Naive thymus-derived CD8-positive, alpha-beta T cell (primary cell): ENCODE results near the gene SYTL1. TPM values are rescaled to one million over a fixed set of nuclear protein-coding genes. Genes with fewer than 3 reads are reported as not detected.

ENCODE experiments used
- ATAC-seq, 2 donors: fragments of 150-1000 bp; cut with Tn5 transposase in 1 of 2; sonication (Bioruptor Pico), chemical (Tn5 transposase) in 1 of 2; 1 replicate in 1 of 2; 2 replicates in 1 of 2; pipeline ENCODE4 v1.10.0; 2021; ENCODE audit warnings: mild to moderate bottlenecking in 2 of 2, moderate library complexity in 2 of 2
- POLR2A ChIA-PET: fragments of 350-600 bp; sonication (Branson Sonifier 250); formaldehyde crosslinking; loops from one replicate; lab custom pipeline; 2021; ENCODE audit warnings: antibody characterized with exemption; lab: Charles Lee
- DNase-seq, 10 donors: peaks; one replicate each; pipeline versions ENCODE4 v3.0.0 to v3.0.0-alpha.2; 2020 to 2022
- H3K27ac Mint-ChIP-seq, 10 donors: one replicate each; pipeline ENCODE4 v1.8.0; 2020 to 2022; ENCODE audit warnings: mild to moderate bottlenecking in 10 of 10, mixed read lengths in 10 of 10, moderate library complexity in 4 of 10, inconsistent platforms in 1 of 10
- H3K27me3 Mint-ChIP-seq, 5 donors: one replicate each; pipeline ENCODE4 v1.8.0; 2021 to 2022; ENCODE audit warnings: mixed read lengths in 5 of 5
- H3K36me3 Mint-ChIP-seq, 3 donors: one replicate each; pipeline ENCODE4 v1.8.0; 2020 to 2022; ENCODE audit warnings: mixed read lengths in 3 of 3, mild to moderate bottlenecking in 2 of 3, inconsistent platforms in 1 of 3
- H3K4me1 Mint-ChIP-seq, 4 donors: one replicate each; pipeline ENCODE4 v1.8.0; 2021 to 2022; ENCODE audit warnings: mixed read lengths in 4 of 4
- H3K4me3 Mint-ChIP-seq, 10 donors: one replicate each; pipeline ENCODE4 v1.8.0; 2020 to 2022; ENCODE audit warnings: mild to moderate bottlenecking in 10 of 10, mixed read lengths in 10 of 10, moderate library complexity in 6 of 10, inconsistent platforms in 1 of 10
- H3K9me3 Mint-ChIP-seq, 9 donors: one replicate each; pipeline ENCODE4 v1.8.0; 2020 to 2022; ENCODE audit warnings: mixed read lengths in 9 of 9, mild to moderate bottlenecking in 3 of 9, inconsistent platforms in 1 of 9, moderate library complexity in 1 of 9
- polyA plus RNA-seq, 3 donors: library from polyadenylated mRNA; unstranded; fragments of 300-500 nt; fragmentation: Illumina TruSeq; gene quantifications; one replicate each; pipeline ENCODE4 v1.2.3, GENCODE V29; 2021
- total RNA-seq, 8 experiments: library from RNA in 2 of 8; stranded (reverse) in 2 of 8; gene quantifications; one replicate each; pipeline ENCODE4 v1.2.3 and lab custom pipeline; 2021 to 2026

Gene SYTL1
- total and polyA plus RNA-seq, 5 experiments from 2014 or later: 74.4 to 135 (median 92.3) TPM

DNA sequence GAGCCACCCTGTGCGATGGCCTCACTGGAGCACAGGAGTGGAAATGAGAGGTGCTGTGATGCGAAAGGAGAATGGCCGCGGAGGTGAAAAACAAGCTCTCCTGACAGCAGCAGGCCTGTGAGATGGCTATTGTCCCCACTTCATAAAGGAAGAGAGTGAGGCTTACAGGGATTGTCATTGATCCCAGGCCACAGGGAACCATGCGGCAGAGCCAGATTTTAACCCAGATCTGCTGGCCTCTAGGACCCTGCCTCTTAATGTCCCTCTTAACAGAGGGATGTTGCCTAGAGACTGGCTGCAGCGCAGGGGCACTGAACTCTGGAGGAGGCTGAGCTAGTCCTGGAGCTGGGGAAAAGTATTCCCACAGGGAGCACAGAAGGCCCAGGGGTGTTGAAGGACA is 3.1 kb upstream of the SYTL1 start:
- H3K4me3 Mint-ChIP-seq: peak overlapping the region in 7 of 10 donors; percentile 48 to 91 (median 60)
- POLR2A ChIA-PET: interaction anchor here (1.4 to 10.3 kb wide), 2 partner anchors 10 to 17 kb away, joined by 6 to 142 read pairs; no protein-coding TSS in a partner anchor

DNA sequence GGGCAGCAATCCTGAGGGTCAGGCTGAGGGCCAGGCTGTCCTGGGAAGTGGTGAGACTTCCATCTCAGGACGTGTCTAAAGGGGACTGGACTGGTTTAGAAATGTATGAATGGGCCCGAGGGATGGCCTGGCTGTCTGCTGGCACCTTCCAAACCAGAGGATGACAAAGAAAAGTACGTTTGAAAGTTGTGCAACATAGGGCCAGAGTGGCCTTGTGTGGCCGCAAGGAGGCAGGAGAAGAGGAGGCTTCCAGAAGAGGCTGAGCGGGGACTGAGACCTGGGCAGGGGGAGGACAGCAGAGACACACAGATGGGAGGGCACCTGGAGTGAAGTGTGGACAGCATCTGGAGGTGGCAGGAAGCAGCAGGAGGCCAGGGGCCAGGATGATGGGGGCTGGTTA is 2.6 kb upstream of the SYTL1 start:
- POLR2A ChIA-PET: interaction anchor here (1.0 to 10.3 kb wide), 3 partner anchors 10 to 26 kb away, joined by 3 to 142 read pairs (median 6); no protein-coding TSS in a partner anchor
- H3K27ac Mint-ChIP-seq: peak overlapping the region; percentile 58 to 98 (median 91)

More for the DNA sequence above, 3.1 kb upstream of the SYTL1 start:
- Mint-ChIP-seq H3K4me1 (peaks cover 22 to 44% (median 36%) of the 10 kb centered on the region in 4 donors), H3K9me3 (no peaks in the 10 kb centered on the region), H3K27me3 (no peaks in the 10 kb centered on the region), H3K27ac (peak overlapping the region in 9 of 10 donors; percentile 46 to 96 (median 82)), H3K36me3 (peaks cover 0 to 20% (median 2%) of the 10 kb centered on the region in 3 donors)
- DNase-seq: no peak
- no peak for ATAC-seq

GRCh38 chr1:27342391-27342777 is 562 bp downstream of the SYTL1 start:
- Mint-ChIP-seq H3K9me3 (no peaks in the 10 kb centered on the region), H3K27me3 (no peaks in the 10 kb centered on the region), H3K4me1 (peaks cover 30 to 67% (median 61%) of the 10 kb centered on the region in 4 donors), H3K36me3 (peaks cover 0 to 20% (median 4%) of the 10 kb centered on the region in 3 donors), H3K4me3 (peak overlapping the region; percentile 87 to 100 (median 96)), H3K27ac (peak overlapping the region; percentile 89 to 98 (median 96))
- DNase-seq (peak in 2 of 10 donors; percentile 24 to 34), ATAC-seq (peak; percentile 35 to 44)
- POLR2A ChIA-PET: interaction anchor here (0.6 to 10.3 kb wide), 14 partner anchors 10 to 330 kb away, joined by 3 to 142 read pairs (median 5); partner anchors contain the start of genes IFI6, MAP3K6 and TMEM222

More for the DNA sequence above, 2.6 kb upstream of the SYTL1 start:
- peaks cover 22 to 46% (median 40%) of the 10 kb centered on the region in 4 donors for H3K4me1 Mint-ChIP-seq
- H3K27me3 Mint-ChIP-seq: no peaks in the 10 kb centered on the region
- H3K36me3 Mint-ChIP-seq: peaks cover 0 to 17% (median 2%) of the 10 kb centered on the region in 3 donors
- ATAC-seq: no peak
- no peak for DNase-seq
- peak overlapping the region in 9 of 10 donors; percentile 30 to 97 (median 68) for H3K4me3 Mint-ChIP-seq
- H3K9me3 Mint-ChIP-seq: no peaks in the 10 kb centered on the region

DNA sequence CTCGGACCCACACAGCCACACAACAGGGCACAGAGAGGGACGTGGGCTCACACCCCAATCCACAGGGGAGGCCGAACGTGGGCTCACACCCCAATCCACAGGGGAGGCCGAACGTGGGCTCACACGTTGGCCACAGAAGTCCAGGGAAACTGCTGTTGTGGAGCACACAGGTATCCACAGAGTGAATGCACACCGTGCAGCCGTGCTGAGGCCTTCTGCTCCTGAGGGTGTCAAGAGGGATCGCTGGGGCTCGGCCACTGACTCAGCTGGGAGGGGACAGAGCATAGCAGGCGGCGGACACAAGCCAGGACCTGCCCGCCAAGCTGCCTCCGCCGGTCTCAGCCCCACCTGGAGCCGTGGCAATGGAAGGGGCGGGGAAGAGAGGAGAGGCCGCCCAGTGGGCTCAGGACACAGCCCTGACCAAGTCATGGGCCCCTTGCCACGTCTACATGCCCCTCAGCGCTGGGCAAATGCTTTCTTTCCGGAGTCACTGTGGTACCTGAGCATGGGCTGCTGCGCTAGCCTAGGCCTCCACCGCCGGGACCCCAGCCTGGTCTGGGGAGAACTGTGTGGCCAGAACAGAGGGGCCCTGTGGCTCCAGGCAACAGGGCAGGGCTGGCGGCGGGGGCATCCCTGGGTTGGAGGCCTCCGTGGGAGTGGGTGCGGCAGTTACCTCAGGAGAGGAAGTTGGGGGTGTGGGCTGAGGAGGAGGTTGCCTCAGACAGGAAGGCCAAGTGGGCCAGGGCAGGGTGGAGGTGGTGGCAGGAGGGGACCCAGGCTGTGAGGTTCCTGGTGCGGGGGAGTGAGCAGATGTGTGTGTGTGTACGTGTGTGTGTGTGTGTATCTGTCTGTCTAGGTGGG is 1.2 kb downstream of the SYTL1 start:
- peak overlapping the region; percentile 89 to 98 (median 96) for H3K27ac Mint-ChIP-seq
- H3K36me3 Mint-ChIP-seq: peaks cover 0 to 23% (median 4%) of the 10 kb centered on the region in 3 donors
- peaks cover 32 to 73% (median 64%) of the 10 kb centered on the region in 4 donors for H3K4me1 Mint-ChIP-seq
- H3K9me3 Mint-ChIP-seq: no peaks in the 10 kb centered on the region
- POLR2A ChIA-PET: interaction anchor here (0.7 to 10.3 kb wide), 11 partner anchors 7 to 329 kb away, joined by 3 to 142 read pairs (median 5); partner anchors contain the start of genes IFI6 and MAP3K6
- H3K4me3 Mint-ChIP-seq: peak overlapping the region; percentile 87 to 100 (median 96)
- peak; percentile 58 to 92 (median 78) for DNase-seq
- ATAC-seq: peak; percentile 77 to 82
- H3K27me3 Mint-ChIP-seq: no peaks in the 10 kb centered on the region

DNA sequence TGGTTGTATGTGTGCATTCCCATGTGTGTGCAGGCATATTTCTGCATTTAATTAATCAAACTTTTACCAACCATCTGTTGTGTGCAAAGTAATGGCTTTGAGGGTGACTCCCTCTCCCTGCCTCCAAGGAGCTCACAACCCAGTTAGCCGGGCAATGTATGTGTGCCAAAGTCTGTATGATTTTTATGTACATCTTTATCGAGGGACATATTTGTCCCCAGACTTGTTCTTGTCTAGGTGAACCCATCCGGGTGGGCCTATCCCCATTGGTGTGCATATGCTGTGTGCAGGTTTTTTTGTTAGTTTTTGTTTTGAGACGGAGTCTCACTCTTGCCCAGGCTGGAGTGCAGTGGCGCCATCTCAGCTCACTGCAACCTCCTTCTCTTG is 1.8 kb downstream of the SYTL1 start:
- Mint-ChIP-seq H3K36me3 (peaks cover 0 to 26% (median 3%) of the 10 kb centered on the region in 3 donors), H3K4me3 (peak overlapping the region; percentile 87 to 100 (median 96)), H3K9me3 (no peaks in the 10 kb centered on the region), H3K4me1 (peaks cover 32 to 73% (median 63%) of the 10 kb centered on the region in 4 donors), H3K27me3 (no peaks in the 10 kb centered on the region), H3K27ac (peak overlapping the region; percentile 89 to 98 (median 96))
- no peak for DNase-seq
- no peak for ATAC-seq
- POLR2A ChIA-PET: interaction anchor here (1.2 to 10.3 kb wide), 3 partner anchors 8 to 180 kb away, joined by 3 to 142 read pairs (median 7); no protein-coding TSS in a partner anchor

DNA sequence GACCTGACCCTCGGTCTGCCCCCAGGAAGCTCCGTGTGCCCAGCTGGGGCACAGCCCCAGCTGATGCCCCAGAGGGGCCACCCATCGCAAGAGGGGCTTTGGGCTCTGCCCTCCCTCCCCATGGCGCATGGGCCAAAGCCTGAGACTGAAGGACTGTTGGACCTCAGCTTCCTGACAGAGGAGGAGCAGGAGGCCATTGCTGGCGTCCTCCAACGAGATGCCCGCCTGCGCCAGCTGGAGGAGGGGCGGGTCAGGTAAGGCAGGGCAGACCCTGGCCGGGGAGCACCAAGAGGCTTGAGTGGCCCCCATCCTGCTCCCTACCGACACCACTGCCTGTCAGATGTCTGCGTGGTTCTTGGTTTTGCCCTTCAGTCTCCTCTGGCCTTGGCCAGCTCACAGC is 3.5 kb downstream of the SYTL1 start:
- ATAC-seq (no peak), DNase-seq (no peak)
- Mint-ChIP-seq H3K9me3 (no peaks in the 10 kb centered on the region), H3K36me3 (peaks cover 0 to 30% (median 2%) of the 10 kb centered on the region in 3 donors), H3K27me3 (no peaks in the 10 kb centered on the region), H3K27ac (peak overlapping the region in 4 of 10 donors; percentile 34 to 80 (median 72)), H3K4me1 (peaks cover 21 to 60% (median 51%) of the 10 kb centered on the region in 4 donors), H3K4me3 (peak overlapping the region in 5 of 10 donors; percentile 39 to 86 (median 62))
- POLR2A ChIA-PET: interaction anchor here (0.6 to 10.3 kb wide), 4 partner anchors 9 to 967 kb away, joined by 3 to 142 read pairs (median 4); no protein-coding TSS in a partner anchor

DNA sequence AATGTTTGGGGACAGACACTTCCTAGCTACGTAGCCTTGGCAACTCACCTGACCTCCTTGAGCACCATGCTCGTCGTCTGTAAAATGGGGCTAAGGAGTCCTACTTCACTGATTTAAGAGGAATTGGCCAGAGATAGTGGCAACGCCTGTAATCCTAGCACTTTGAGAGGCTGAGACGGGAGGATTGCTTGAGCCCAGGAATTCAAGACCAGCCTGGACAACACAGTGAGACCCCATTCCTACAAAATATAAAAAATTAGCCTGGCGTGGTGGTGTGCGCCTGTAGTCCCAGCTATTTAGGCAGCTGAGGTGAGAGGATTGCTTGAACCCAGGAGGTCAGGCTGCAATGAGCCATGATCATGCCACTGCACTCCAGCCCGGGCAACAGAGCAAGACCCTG is 4.5 kb downstream of the SYTL1 start:
- POLR2A ChIA-PET: interaction anchor here (0.7 to 10.3 kb wide), 4 partner anchors 10 to 1368 kb away, joined by 4 to 142 read pairs (median 6); partner anchors contain the start of genes MAP3K6 and TMEM222
- no peak for DNase-seq
- ATAC-seq: no peak
- H3K27ac Mint-ChIP-seq: peak overlapping the region in 5 of 10 donors; percentile 57 to 87 (median 74)
- H3K36me3 Mint-ChIP-seq: peaks cover 0 to 30% (median 2%) of the 10 kb centered on the region in 3 donors
- H3K4me3 Mint-ChIP-seq: peak overlapping the region in 7 of 10 donors; percentile 4 to 66 (median 39)
- H3K27me3 Mint-ChIP-seq: no peaks in the 10 kb centered on the region
- H3K9me3 Mint-ChIP-seq: no peaks in the 10 kb centered on the region
- H3K4me1 Mint-ChIP-seq: peaks cover 18 to 53% (median 41%) of the 10 kb centered on the region in 4 donors

- Mint-ChIP-seq H3K36me3 (peaks cover 0 to 36% (median 2%) of the 10 kb centered on the region in 3 donors), H3K27me3 (no peaks in the 10 kb centered on the region), H3K27ac (peak overlapping the region in 5 of 10 donors; percentile 27 to 80 (median 56)), H3K4me3 (peak overlapping the region in 1 of 10 donors; percentile 15), H3K4me1 (peaks cover 18 to 48% (median 38%) of the 10 kb centered on the region in 4 donors), H3K9me3 (no peaks in the 10 kb centered on the region)
- no peak for DNase-seq
- ATAC-seq: no peak
- POLR2A ChIA-PET: interaction anchor here (0.5 to 10.3 kb wide), 4 partner anchors 9 to 24 kb away, joined by 4 to 142 read pairs (median 6); partner anchors contain the start of genes MAP3K6 and TMEM222
Measured at GRCh38 chr1:27346991-27347624, 5.3 kb downstream of the SYTL1 start.

GRCh38 chr1:27348861-27349783 is 7.3 kb downstream of the SYTL1 start:
- Mint-ChIP-seq H3K27ac (peak overlapping the region in 4 of 10 donors; percentile 31 to 76 (median 69)), H3K4me1 (peaks cover 10 to 30% (median 28%) of the 10 kb centered on the region in 4 donors), H3K27me3 (no peaks in the 10 kb centered on the region), H3K9me3 (no peaks in the 10 kb centered on the region), H3K36me3 (peaks cover 0 to 39% (median 2%) of the 10 kb centered on the region in 3 donors), H3K4me3 (peak overlapping the region in 9 of 10 donors; percentile 43 to 73 (median 64))
- ATAC-seq: peak; percentile 62 to 93
- peak in 7 of 10 donors; percentile 15 to 47 (median 30) for DNase-seq
- POLR2A ChIA-PET: interaction anchor here (0.7 to 2.8 kb wide), 5 partner anchors 8 to 260 kb away, joined by 3 to 14 read pairs (median 6); partner anchors contain the start of gene SYTL1

DNA sequence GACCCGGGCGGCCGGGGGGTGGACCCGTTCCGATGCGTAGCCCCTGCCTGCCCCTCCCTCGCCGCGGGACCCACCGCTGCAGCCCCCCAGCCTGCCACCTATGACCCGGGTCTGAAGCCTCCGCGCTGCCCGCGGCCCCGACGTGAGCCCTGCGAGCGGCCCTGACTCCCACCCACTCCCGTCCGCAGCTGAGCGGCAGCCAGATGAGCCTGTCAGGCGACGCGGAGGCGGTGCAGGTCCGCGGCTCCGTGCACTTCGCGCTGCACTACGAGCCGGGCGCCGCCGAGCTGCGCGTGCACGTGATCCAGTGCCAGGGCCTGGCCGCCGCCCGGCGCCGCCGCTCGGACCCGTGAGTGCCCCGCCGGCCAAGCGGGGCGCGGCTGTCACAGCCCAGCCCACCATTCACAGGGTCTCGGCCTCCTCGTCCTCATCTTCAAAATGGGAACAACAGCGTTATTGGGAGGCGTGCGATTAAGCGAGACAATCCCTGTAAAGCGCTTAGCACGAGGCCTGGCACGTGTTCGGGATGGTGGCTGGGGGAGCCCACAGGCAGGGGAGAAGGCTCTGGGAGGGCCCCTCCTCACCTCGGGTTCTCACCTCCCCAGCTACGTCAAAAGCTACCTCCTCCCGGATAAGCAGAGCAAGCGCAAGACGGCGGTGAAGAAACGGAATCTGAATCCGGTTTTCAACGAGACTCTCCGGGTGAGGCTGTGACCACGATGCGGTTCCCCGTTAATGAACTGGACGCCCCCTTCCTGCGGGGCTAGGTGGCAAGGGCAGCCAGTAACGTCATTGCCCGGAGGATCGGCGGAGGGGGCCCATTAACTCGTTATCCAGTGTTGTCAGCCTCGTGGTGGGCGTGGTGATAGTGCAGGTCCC is 8.2 kb downstream of the SYTL1 start:
- Mint-ChIP-seq H3K36me3 (peaks cover 0 to 37% (median 2%) of the 10 kb centered on the region in 3 donors), H3K4me1 (peaks cover 7 to 24% (median 22%) of the 10 kb centered on the region in 4 donors), H3K4me3 (peak overlapping the region in 3 of 10 donors; percentile 13 to 62 (median 54)), H3K27ac (peak overlapping the region in 1 of 10 donors; percentile 44), H3K9me3 (no peaks in the 10 kb centered on the region), H3K27me3 (no peaks in the 10 kb centered on the region)
- ATAC-seq: peak in 1 of 2 donors; percentile 58
- POLR2A ChIA-PET: interaction anchor here (0.7 to 2.8 kb wide), 5 partner anchors 8 to 259 kb away, joined by 3 to 14 read pairs (median 6); partner anchors contain the start of gene SYTL1
- no peak for DNase-seq
